Breast epithelium (tissue), 3 donors: ENCODE measurements around the gene PRKCSH.

ENCODE experiments used
- POLR2AphosphoS5 ChIP-seq, 3 donors: sonication (generic); formaldehyde crosslinking; IDR thresholded peaks; one replicate each; pipeline ENCODE4 v1.6.1; 2017; ENCODE audit warnings: antibody characterized with exemption in 3 of 3
- TF ChIP-seq, protein P1 (sequence below), 3 donors: fragments of 450-650 bp; IDR thresholded peaks; one replicate each; pipeline ENCODE4 v1.5.1; 2016 to 2017; ENCODE audit warnings: antibody characterized with exemption in 3 of 3, mild to moderate bottlenecking in 3 of 3, moderate library complexity in 3 of 3

DNA sequence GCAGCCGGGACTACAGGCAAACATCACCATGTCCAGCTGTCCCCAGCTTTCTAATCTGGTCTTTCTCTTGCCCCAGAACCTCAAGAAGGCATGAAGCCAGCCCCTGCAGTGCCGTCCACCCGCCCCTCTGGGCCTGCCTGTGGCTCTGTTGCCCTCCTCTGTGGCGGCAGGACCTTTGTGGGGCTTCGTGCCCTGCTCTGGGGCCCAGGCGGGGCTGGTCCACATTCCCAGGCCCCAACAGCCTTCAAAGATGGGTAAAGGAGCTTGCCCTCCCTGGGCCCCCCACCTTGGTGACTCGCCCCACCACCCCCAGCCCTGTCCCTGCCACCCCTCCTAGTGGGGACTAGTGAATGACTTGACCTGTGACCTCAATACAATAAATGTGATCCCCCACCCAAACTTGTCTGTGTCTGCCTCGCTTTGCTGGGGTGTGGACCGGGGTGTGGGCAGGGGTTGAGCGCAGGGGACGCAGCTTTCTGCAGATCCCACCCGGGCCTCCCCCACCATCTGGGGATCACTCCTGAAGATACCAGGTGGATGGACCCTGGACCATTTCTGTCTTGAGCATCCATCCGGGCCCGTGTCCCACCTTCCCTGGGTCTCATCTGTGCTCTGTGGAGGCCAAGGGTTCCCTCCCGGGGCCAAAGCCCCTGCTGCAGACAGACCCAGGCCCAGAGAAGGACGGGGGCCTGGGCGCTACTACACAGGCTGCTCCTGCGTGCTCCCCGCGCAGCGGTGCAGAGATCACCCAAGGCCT lies 15.3 kb downstream of the PRKCSH start:
- TF ChIP-seq, protein P1, sequence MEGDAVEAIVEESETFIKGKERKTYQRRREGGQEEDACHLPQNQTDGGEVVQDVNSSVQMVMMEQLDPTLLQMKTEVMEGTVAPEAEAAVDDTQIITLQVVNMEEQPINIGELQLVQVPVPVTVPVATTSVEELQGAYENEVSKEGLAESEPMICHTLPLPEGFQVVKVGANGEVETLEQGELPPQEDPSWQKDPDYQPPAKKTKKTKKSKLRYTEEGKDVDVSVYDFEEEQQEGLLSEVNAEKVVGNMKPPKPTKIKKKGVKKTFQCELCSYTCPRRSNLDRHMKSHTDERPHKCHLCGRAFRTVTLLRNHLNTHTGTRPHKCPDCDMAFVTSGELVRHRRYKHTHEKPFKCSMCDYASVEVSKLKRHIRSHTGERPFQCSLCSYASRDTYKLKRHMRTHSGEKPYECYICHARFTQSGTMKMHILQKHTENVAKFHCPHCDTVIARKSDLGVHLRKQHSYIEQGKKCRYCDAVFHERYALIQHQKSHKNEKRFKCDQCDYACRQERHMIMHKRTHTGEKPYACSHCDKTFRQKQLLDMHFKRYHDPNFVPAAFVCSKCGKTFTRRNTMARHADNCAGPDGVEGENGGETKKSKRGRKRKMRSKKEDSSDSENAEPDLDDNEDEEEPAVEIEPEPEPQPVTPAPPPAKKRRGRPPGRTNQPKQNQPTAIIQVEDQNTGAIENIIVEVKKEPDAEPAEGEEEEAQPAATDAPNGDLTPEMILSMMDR (IDR thresholded peaks at IDR 0.05) = no peak
- no peak for TF ChIP-seq POLR2AphosphoS5 (IDR thresholded peaks at IDR 0.05)
